GM12875 (cell line): ENCODE data around the gene ALPI.

Source experiments
- H3K4me3 ChIP-seq: one replicate; pipeline ENCODE4 v1.5.1; 2011; ENCODE audit warnings: low read depth, low read length, control low read depth
- CTCF ChIP-seq: IDR thresholded peaks from 2 replicates; pipeline ENCODE4 v1.5.1; 2011; ENCODE audit warnings: low read depth, mild to moderate bottlenecking, control low read depth, inconsistent platforms, low read length, moderate library complexity, borderline replicate concordance; ENCODE audit not compliant: insufficient read depth

Gene ALPI

DNA sequence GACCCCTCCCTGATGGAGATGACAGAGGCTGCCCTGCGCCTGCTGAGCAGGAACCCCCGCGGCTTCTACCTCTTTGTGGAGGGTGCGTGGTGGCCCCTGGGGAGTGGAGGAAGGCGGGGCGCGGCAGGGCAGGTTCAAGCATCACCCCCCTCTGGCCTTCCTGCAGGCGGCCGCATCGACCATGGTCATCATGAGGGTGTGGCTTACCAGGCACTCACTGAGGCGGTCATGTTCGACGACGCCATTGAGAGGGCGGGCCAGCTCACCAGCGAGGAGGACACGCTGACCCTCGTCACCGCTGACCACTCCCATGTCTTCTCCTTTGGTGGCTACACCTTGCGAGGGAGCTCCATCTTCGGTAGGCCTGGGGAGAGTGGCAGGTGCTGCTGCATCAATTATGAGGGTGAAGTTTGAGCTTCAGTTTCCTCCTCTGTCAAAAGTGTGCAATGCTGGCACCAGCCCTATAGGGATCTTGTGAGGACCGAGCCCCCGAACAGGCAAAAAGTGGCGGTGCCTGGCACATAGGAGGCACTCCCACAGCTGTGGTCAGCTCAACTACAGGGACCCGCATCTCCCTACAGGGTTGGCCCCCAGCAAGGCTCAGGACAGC lies 2.2 kb downstream of the ALPI start:
- no peak for TF ChIP-seq CTCF
- H3K4me3 ChIP-seq: no peak overlapping the region

- H3K4me3 ChIP-seq: no peak overlapping the region
- no peak for TF ChIP-seq CTCF
These were observed 2.9 kb downstream of the ALPI start for GRCh38 chr2:232458661-232459418.

DNA sequence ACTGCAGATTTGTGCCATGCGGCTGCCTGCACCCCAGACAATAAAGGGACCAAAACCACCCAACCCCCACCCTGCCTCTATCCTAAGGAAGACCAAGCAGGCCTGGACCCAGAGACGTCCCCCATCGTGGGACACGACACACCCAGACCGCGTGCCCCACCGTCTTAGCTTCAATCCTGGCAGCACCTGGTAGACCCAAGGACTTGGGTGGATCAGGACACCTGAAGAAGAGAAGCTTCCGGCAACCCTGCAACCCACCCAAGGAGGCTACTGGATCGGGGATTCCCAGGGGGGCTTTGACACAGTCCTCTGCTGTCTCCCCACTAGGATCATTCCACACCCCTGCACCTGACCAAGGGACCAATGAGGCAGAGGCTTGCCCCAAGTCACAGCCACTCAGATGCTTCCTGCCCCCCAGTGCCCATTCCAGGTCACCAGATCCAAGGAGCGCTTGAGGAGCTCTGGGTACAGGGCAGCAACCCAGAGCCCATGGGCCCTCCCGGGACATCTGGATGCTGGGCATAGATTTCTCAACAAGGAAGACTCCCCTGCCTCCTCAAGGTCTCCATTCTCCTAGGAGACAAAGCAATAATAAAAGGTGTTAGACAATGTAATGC lies 3.6 kb downstream of the ALPI start:
- H3K4me3 ChIP-seq: no peak overlapping the region
- TF ChIP-seq CTCF: no peak

- H3K4me3 ChIP-seq: no peak overlapping the region
- TF ChIP-seq CTCF: no peak
These were observed 4.2 kb downstream of the ALPI start for GRCh38 chr2:232460171-232460570.

DNA sequence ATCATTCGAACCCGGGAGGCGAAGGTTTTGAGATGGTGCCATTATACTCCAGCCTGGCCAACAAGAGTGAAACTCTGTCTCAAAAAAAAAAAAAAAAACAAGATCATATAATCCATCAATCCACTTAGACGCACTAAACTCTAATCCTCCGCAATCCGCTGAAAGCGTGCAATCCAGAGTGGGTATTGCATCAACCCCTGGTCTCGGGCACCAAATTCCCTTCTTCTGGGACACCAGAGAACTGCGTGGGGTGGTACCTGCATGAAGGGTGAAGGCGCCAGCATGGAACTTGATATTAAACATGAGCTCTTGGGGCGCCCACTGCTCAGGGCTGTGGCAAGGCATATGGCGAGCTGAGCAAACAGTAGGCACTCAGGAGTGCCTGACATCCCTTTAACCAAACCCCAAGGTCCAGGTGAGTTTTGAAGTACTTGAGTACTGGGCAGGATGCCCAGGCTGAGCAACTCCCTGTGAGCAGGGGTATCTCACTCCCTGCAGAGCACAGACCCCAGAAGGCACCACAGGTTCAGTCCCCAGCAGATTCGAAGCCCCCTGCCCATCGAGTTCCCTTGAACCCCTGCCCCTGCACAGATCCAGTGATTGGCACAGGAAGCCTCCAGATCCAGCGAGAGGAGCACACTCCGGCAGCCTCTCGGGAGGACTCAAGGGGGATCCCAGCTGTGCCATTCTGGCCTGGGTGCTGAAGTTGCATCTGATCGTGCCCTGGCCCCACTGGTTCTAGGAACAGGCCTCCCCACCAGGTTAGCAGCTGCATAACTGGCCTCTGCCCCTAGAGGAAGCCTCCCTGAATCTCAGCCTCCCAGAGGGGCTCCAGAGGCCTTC lies 8.0 kb downstream of the ALPI start:
- no peak overlapping the region for H3K4me3 ChIP-seq
- no peak for TF ChIP-seq CTCF

GRCh38 chr2:232464544-232464885 lies 8.6 kb downstream of the ALPI start:
- H3K4me3 ChIP-seq: no peak overlapping the region
- TF ChIP-seq CTCF: no peak

DNA sequence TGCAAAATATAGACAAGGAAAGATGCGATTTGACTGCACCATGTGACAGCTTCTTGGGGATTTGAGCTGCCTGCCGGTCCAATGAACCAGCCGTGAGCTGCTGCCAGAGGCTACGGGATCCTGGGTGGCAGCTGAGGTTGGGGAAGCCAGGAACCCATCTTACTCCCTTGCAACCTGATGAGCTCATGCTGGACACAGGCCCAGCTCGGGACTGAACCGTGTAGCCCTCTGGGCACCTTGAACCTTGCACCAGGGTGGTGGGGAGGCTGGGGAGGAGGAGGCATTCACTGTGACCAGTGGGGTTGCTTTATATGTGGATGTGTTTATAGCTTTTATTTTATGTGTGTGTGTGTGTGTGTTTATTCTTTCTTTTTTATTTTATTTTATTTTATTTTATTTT lies 9.1 kb downstream of the ALPI start:
- TF ChIP-seq CTCF: no peak
- no peak overlapping the region for H3K4me3 ChIP-seq
